Esophagus mucosa (tissue), 1 donor: ENCODE measurements around the gene FAM81A. TPM values are rescaled to one million over a fixed set of nuclear protein-coding genes. Genes with fewer than 3 reads are reported as not detected.
"Not testable (repeated sequence)": the region's sequence is repeated elsewhere in the genome, so short reads cannot be mapped to it uniquely, and the experiment has no call there.

ENCODE experiments used
- ATAC-seq: fragments of 200-7000 bp; cut with Tn5 transposase; one replicate; pipeline ENCODE4 v1.9.1; 2020
- total RNA-seq: library from RNA; stranded (reverse); gene quantifications from one replicate; pipeline ENCODE4 v1.2.4, GENCODE V29; 2023
- donor health status: DM: yes; HTN: yes; CAD: no.

FAM81A gene
- total RNA-seq, result 1.2 TPM

DNA sequence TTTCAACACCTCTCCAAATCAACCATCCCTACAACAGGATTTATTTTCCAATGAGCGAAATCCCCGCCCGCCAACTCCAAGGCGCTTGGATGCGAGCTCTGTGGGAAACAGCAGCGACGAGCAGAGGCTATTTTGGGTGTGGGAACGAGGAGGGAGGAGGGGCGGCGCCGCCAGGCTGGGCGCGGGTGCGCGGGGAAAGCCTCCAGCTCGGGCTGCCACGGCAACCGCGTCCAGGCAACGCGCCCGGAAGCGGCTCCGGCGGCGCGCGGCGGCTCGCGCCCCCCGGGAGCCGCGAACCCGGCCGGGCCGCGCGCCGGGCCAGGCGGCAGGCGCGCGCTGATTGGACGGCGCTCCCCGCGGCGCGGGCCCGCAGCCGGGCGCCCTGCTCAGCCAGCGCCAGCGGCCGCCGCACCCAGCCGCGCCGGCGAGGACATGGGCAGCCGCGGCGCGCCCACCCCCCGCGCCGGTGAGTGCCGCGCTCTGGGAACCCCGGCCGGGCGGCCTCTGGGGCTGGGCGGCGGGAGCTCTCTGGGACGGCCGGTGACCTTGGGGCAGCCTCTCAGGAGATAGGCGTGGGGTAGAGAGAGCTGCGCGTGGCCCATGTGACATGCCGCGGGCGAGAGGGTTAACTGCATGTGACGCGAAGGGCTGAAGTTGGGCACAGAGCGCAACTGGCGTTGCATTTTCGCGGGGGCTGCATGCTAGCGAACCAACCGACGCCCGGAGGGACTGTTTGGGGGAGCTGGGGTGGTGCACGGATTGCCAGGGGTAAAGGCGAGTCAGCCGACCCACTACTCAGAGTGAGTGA, at the start of gene FAM81A:
TSS of gene FAM81A (plus strand) at position 370 of the 808 bp plus-strand sequence. CDS start 20,441 bp downstream, outside the sequence.
- peak; percentile 68 for ATAC-seq

DNA sequence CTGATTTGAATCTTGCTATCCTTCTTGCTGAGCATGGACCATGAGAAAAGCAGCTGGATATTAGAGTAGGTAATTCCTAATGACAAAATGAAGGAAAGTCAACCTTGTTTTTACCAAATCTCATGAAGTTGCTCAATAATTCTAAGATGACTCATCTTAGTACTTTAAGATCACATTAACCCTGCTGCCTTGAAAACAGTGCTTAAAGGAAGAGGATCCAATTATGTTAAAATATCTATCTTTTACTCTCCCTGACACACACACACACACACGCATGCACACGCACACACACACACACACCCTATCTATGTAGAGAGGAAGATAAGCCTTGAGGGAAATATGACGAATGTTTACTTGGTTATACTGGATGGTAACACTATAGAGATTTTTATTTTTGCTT, 49.3 kb upstream of the FAM81A start:
- peak; percentile 51 for ATAC-seq

GRCh38 chr15:59392299-59392698, 45.7 kb upstream of the FAM81A start:
- ATAC-seq, result no peak

- no peak for ATAC-seq
Observed at GRCh38 chr15:59394166-59394661, 43.8 kb upstream of the FAM81A start.

GRCh38 chr15:59396211-59396610, 41.8 kb upstream of the FAM81A start:
- no peak for ATAC-seq

DNA sequence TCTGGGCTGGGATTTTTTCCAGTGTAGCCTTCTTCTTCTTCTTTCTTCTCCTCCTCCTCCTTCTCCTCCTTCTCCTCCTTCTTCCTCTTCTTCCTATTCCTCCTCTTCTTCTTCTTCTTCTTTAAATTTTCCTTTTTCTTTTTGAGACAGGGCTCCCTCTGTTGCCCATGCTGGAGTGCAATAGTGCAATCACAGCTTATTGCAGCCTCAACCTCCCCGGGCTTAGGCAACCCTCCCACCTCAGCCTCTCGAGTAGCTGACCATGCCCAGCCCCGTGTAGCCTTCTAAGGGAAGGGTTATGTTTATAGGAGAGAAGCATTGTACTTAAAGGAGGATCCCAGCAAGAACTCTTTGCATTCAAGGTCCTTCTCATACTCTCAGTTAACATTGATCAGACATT, 41.3 kb upstream of the FAM81A start:
- ATAC-seq, result no peak

GRCh38 chr15:59398220-59398619, 39.8 kb upstream of the FAM81A start:
- no peak for ATAC-seq

DNA sequence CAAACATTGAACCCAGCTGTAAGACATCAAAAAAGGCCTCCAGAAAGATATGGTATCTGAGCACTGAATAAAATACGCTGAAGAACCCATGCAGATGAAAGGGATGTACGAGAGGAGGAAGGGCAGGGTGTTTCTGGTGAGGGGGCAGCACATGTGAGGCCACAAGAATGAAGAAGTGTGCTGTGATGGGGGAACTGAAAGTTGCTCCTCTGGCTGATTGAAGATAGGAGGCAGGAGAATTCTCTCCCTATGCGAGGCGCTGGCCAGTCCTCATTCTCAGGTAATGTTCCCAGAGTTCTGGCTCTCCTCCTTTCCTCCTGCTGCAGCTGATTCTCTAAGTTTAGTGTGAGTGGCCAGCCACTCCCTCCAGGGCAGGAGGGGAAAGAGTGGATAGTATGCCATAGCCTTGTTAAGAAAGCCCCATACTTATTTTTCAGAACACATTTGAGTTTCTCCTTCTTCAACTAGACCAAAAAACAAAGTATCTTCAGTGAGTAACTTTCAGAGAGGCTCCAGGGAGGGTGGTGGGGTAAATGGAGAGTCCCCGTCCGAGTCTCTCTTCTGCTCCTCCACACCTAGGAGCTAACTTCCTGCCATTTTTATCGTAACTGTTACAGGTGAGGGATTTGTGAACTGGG, 38.4 kb upstream of the FAM81A start:
- peak; percentile 50 for ATAC-seq

DNA sequence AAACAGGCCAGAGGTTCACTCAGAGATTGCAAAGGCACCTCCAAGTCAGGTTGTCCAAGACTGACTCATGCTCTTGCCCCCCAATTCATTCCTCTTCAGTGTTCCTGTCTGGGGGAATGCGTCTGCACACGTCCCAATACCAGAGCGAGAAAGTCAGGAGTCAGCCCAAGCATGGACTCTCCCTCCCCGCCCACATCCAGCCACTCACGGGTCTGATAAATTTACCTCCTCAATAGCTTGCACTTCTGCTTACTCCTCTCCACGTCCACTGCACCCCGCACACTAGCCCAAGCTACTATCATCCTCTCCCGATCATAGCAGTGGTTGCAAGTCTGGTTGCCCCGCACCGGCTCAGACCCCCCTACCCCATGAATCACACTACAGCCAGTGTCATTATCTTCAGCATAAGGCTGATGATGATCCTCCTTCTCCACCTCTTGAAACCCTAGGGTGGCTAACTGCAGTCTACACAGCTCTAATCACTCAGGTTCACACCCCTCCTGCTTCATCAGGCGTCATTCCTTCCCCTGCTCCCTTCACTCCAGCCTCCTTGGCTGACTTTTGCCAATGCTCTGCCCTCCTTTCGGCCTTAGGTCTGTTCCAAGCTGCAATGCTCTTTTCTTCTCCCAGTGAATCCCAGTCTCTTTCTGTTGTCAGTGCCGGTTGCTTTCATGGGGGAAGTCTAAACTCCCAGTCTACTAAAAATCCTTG, 37.7 kb upstream of the FAM81A start:
- ATAC-seq, result no peak

GRCh38 chr15:59401051-59401823, 36.7 kb upstream of the FAM81A start:
- not testable (repeated sequence) for ATAC-seq

DNA sequence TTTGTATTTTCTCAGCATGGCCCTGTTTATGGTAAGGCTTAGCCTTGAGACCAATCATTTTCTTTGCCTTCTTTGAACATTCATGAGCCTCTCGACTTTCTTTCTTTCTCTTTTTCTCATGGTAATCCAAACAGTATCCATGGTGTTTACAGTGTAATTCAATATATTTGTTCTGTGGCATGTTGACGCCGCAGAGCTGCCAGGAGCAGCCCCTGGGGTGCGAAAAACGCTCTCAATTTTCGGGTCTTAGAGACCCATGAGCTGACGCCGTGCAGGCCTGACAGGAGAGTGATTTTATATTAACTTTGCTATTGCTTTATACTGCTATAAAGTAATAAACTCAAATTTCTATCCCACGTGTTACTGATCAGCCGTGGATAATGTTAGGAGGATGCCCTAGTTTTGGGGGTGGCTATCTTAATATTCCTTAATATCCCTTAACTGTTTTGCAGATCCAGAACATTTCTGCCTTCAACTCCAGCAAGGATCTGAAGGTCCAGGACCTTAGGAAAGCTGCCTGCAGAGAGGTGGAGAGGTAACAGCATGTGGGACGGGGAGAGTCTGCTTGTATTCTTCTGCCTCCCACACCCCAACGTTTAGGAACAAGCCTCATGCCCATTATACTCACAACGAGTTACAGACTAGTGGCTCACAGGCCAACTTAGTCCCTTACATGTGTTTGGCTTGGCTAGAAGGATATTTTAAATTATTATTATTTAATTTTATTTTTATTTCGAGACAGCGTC, 36.0 kb upstream of the FAM81A start:
- ATAC-seq, result no peak

DNA sequence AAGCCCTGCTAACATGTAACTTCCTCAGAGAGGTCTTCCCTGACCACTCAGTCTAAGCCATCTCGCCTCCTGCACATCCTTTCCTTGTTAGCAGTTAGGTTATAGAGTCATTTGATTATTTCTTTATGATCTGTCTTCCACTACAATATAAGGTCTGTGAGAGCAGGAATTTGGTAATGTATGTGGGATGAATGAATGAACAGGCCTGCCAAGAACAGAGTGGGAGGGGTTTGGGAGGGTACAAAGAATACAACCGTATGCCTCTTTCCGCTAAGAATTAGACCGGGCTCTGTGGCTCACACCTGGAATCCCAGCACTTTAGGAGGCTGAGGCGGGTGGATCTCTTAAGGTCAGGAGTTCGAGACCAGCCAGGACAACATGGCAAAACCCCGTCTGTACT, 32.9 kb upstream of the FAM81A start:
- no peak for ATAC-seq

- no peak for ATAC-seq
Observed at GRCh38 chr15:59406446-59406845, 31.5 kb upstream of the FAM81A start.

DNA sequence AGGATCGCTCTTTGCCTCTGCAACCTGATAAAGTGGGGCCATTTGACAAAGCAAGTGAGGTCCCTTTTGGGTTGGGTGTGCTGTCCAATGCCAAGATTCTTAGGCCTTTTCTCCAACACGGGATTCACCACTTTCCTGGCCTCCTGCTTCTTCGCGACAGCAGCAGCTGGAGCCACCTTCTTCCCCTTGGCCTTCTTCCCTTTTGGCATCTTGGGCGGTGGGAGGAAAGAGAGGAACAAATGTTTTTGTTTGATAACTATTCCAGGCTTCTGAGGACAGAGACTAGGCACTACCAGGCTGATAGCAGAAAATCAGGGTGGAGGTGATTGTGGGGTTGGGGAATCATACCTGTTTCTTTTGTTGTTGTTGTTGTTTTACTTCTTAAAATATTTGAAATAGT, 30.0 kb upstream of the FAM81A start:
- ATAC-seq, result no peak

GRCh38 chr15:59410391-59410896, 27.5 kb upstream of the FAM81A start:
- ATAC-seq, result peak; percentile 42

GRCh38 chr15:59413577-59413976, 24.4 kb upstream of the FAM81A start:
- ATAC-seq, result no peak

- ATAC-seq, result no peak
Observed at GRCh38 chr15:59416816-59417215, 21.2 kb upstream of the FAM81A start.

DNA sequence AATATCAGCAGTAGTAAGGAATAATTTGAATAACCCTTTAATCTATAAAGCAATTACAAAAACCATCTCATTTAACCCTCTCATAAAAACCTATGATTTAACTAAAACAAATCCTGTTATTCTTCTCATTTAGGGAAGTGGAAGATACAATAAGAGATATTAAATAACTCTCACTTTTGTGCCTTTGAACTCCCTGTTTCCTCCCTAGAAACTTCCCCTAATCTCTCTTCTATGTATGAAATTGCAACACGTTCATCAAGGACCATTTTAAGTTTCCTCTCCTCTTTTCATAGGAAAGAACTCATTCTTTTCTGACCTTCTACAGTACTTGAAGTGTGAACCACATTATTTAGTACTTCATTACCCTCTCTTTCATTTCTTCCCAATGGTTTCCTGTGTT, 18.8 kb upstream of the FAM81A start:
- ATAC-seq, result no peak

- ATAC-seq, result no peak
Observed at GRCh38 chr15:59420108-59420507, 17.9 kb upstream of the FAM81A start.

DNA sequence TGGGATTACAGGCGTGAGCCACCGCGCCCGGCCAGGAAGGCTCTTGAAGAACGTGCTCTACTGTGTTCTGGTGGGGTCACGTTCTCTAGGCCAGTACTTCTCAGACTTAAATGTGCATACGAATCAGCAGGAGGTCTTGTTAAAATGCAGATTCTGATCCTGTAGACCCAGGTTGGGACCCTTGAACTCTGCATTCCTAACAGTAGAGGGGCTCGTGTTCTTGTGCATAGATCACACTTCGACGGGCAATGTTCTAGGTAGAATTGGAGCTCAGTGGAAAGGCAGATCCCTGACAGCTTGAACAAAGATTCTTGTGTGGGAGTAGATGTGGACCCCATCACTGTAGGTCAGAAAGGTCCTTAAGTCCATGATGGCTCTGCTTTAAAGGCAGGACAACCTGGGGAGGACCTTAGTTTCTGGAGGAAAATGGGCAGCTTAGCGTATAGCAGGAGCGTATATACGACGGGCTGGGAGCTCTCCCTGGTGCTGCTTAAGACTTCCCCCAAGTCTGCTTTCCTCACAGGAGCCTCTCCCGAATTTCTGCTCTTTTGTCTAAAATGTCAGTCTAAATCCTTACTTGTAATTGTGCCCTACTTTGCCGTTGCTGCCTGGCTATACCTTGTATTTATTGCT, 16.9 kb upstream of the FAM81A start:
- ATAC-seq, result no peak

- ATAC-seq, result peak; percentile 94
Observed at GRCh38 chr15:59424616-59425015, 13.4 kb upstream of the FAM81A start.
